Measurements from ENCODE around the gene ATP1B4.

ATP1B4 gene

DNA sequence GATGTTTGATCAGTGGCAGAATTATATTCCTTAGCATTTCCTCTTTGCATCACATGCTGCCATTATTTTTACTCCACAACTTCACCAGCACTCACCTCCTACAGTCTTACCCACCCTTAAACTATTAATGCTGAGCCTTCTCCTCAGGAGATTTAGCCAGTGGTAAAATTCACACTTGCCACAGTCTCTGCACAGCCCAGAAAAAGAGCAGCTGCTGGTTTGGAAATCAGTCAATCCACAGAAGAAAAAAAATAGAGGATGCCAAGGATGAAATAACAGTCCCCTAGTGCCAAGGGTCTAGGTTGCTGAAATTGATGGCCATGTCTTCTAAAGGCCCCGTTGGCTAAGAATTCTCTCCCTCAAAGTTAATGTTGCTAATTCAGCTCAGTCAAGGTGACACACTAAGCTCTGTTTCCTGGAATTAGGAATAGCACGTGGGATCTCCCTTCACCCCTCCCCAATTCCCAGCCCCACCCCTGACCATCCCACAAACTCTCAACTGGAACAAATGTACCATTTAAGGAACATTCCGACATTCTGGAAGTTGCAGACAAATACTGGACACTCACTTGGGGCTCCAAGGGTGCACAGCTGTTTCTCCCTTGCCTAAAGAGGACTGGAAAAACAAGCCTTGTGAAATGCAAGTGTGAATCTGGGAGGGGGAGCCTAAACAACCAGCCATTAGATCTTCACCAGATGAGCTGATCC is 5.7 kb downstream of the ATP1B4 start:
- DNase-seq (ENCODE audit: low read depth): no peak
- TF ChIP-seq, protein P1, sequence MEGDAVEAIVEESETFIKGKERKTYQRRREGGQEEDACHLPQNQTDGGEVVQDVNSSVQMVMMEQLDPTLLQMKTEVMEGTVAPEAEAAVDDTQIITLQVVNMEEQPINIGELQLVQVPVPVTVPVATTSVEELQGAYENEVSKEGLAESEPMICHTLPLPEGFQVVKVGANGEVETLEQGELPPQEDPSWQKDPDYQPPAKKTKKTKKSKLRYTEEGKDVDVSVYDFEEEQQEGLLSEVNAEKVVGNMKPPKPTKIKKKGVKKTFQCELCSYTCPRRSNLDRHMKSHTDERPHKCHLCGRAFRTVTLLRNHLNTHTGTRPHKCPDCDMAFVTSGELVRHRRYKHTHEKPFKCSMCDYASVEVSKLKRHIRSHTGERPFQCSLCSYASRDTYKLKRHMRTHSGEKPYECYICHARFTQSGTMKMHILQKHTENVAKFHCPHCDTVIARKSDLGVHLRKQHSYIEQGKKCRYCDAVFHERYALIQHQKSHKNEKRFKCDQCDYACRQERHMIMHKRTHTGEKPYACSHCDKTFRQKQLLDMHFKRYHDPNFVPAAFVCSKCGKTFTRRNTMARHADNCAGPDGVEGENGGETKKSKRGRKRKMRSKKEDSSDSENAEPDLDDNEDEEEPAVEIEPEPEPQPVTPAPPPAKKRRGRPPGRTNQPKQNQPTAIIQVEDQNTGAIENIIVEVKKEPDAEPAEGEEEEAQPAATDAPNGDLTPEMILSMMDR (IDR thresholded peaks at IDR 0.05; ENCODE audit: insufficient read depth, low read depth, low read length, missing control alignments): no peak
- H3K4me3 ChIP-seq (ENCODE audit: low read length): no peak overlapping the region

DNA sequence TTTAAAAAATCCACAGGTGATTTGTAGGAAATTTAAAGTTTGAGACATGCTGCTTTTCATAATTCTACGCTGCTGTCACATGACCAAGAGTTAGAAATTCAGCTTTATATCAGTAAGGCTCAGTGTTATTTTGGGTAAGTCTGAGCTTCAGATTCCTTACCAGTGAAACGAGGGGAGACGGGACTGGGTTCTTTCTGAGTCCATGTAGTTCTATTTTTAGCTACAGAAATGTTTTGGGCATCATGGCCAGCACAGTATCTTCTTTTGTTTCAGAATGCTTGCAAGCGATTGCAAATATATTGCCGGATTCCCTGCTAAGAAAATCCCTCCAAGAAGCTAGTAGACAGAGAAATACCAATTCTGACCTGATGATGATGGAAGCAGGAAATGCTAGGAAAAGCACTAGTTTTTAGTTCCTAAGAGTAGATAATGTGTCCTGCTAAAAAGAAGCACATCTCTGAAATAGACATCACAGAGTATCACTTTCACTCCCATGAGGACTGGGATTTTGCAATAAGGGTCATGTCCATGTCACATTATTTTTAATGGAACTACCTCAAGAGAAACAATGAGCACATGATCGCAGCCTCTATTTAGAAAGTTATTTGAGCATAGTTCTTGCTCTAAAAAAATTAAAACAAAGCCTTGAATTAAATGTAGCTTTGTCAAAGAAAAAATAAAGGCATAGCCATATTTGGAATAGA is 10.9 kb downstream of the ATP1B4 start:
- DNase-seq (ENCODE audit: low read depth): no peak
- TF ChIP-seq, protein P1 (IDR thresholded peaks at IDR 0.05; ENCODE audit: insufficient read depth, low read depth, low read length, missing control alignments): no peak

DNA sequence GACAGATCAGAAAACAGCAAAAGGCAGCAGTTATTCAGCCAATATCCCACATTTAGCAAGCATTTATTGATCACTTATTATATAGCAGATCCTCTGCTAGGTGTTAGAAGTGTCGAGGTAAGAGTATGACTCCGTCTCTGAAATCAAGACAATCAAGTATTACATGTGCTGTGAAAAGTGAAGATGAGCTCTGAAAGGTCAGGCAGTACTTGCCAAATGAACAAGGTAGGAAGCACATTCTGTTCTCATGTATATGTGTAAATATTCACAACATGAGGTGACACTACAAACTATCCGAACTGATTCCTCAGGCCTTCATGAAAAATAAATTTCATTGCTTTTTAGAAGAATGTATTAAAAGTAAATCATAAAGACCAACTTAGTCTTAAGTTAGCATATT is 15.3 kb downstream of the ATP1B4 start:
- TF ChIP-seq, protein P1 (IDR thresholded peaks at IDR 0.05; ENCODE audit: insufficient read depth, low read depth, low read length, missing control alignments): no peak
- DNase-seq (ENCODE audit: low read depth): no peak
- no peak overlapping the region for H3K4me3 ChIP-seq (ENCODE audit: low read length)

More for the DNA sequence above, 10.9 kb downstream of the ATP1B4 start:
- H3K4me3 ChIP-seq (ENCODE audit: low read length): no peak overlapping the region

DNA sequence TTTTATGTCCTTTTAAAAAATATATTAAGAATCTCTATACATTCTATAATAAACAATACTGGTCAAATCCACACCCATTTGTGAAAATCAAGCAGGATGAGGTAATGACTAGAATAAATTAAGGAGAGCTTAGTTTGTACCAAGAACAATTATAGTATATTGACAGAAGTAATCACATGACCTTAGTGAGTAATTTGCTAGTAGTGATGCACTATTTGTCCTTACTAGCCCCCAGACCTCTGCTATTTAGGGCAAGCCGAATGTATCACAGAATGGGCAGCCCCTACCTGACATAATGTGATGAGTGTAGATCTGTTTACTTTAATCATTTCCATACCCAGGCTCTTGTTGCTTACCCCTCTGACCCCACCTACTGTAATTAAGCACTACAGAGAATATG is 15.8 kb downstream of the ATP1B4 start:
- no peak overlapping the region for H3K4me3 ChIP-seq (ENCODE audit: low read length)
- TF ChIP-seq, protein P1 (IDR thresholded peaks at IDR 0.05; ENCODE audit: insufficient read depth, low read depth, low read length, missing control alignments): no peak
- no peak for DNase-seq (ENCODE audit: low read depth)

DNA sequence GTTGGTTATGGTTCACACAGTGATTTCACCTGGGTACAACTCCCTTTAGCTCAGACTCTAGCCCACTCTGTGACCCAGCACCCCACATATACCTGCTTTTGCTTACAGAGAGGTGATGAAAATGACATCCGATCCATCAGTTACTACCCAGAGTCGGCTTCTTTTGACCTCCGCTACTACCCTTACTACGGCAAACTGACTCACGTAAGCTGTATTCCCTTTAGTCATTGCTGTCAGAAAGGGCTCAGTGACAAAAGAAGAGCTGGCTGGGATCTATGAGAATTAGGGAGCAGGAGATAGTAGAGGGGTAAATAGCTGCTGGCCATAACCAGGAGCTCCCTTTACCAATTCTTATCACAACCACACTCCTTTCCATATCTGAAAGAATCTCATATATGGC is 16.7 kb downstream of the ATP1B4 start:
- H3K4me3 ChIP-seq (ENCODE audit: low read length): no peak overlapping the region
- DNase-seq (ENCODE audit: low read depth): no peak
- TF ChIP-seq, protein P1 (IDR thresholded peaks at IDR 0.05; ENCODE audit: insufficient read depth, low read depth, low read length, missing control alignments): no peak

DNA sequence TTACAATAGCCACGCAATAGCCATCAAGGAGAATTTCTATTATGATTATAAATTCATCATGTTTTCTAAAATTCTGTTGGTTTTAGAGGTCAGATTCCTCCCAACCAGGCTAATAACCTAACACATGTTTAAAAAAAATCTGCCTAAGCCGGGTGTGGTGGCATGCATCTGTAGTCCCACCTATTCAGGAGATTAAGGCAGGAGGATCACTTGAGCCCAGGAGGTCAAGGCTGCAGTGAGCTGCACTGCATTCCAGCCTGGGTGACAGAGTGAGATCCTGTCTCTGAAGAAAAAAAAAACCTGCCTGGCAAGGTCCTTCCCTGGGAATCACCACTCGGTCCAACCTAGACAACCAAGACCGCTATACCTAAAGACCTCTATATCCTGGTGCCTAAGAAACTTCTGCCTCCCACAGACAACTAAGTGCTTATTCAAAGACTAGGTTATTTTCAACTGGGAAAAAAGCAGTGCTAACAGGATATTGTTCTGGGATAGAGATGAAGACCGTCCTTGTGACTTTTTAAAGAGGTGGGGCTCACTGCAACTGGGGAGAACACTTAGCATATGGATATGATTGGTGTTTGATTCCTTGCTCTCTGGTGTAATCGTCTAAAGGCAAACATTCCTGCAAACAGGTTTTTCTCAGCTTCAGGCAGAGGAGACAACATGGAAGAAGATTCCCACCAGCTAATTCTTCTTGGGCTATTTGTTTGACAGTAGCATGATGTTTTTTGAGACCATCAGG is 18.2 kb downstream of the ATP1B4 start:
- TF ChIP-seq, protein P1 (IDR thresholded peaks at IDR 0.05; ENCODE audit: insufficient read depth, low read depth, low read length, missing control alignments): no peak
- H3K4me3 ChIP-seq (ENCODE audit: low read length): no peak overlapping the region
- DNase-seq (ENCODE audit: low read depth): no peak

Data from epithelial cell of esophagus (primary cell).